Measurements from ENCODE around the gene ABLIM2. TPM values are rescaled to one million over a fixed set of nuclear protein-coding genes. Genes with fewer than 3 reads are reported as not detected.

ABLIM2 gene
- total RNA-seq, 2 donors from 2014 or later: 6.0 to 20.8 TPM

- H3K9me3 ChIP-seq: no peaks in the 10 kb centered on the region
- no peak overlapping the region for H3K27ac ChIP-seq
- no peaks in the 10 kb centered on the region for H3K36me3 ChIP-seq (replicated peaks in 1 of 2; ENCODE audit: insufficient read depth in 1 of 2, low read depth in 2 of 2)
- no peaks in the 10 kb centered on the region for H3K27me3 ChIP-seq
- H3K4me1 ChIP-seq: no peaks in the 10 kb centered on the region
- ATAC-seq (no peak), DNase-seq (no peak)
- no peak overlapping the region for H3K4me3 ChIP-seq
- TF ChIP-seq POLR2A (IDR thresholded peaks at IDR 0.05): no peak
- 78 to 86% methylated on average over 5 to 10 of the region's 10 CpGs for WGBS, 2 donors
- intact Hi-C loops (cut with DNase I): no loop called here
Observed at GRCh38 chr4:8132400-8132799, 26.2 kb downstream of the ABLIM2 start.

DNA sequence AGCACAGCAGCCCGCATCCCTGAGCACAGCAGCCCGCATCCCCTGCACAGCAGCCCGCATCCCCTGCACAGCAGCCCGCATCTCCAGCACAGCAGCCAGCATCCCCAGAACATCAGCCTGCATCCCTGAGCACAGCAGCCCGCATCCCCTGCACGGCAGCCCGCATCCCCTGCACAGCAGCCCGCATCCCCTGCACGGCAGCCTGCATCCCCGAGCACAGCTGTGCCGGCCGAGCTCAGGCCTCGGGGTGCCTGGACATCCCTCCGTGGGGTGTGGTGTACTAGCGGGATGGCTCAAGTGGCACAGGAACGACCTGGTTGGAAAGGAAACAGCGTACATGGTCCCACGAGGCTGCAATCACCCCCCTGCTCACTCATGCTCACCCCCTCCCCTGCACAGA lies 26.8 kb downstream of the ABLIM2 start:
- Histone ChIP-seq H3K4me3 (no peak overlapping the region), H3K27ac (no peak overlapping the region), H3K4me1 (no peaks in the 10 kb centered on the region), H3K36me3 (replicated peaks in 1 of 2; ENCODE audit: insufficient read depth in 1 of 2, low read depth in 2 of 2) (no peaks in the 10 kb centered on the region), H3K27me3 (no peaks in the 10 kb centered on the region), H3K9me3 (no peaks in the 10 kb centered on the region)
- ATAC-seq (no peak), DNase-seq (no peak)
- WGBS, 2 donors: 75 to 77% methylated on average over 13 to 16 of the region's 18 CpGs
- intact Hi-C loops (cut with DNase I): no loop called here
- no peak for TF ChIP-seq POLR2A (IDR thresholded peaks at IDR 0.05)
- TF ChIP-seq, protein P1, sequence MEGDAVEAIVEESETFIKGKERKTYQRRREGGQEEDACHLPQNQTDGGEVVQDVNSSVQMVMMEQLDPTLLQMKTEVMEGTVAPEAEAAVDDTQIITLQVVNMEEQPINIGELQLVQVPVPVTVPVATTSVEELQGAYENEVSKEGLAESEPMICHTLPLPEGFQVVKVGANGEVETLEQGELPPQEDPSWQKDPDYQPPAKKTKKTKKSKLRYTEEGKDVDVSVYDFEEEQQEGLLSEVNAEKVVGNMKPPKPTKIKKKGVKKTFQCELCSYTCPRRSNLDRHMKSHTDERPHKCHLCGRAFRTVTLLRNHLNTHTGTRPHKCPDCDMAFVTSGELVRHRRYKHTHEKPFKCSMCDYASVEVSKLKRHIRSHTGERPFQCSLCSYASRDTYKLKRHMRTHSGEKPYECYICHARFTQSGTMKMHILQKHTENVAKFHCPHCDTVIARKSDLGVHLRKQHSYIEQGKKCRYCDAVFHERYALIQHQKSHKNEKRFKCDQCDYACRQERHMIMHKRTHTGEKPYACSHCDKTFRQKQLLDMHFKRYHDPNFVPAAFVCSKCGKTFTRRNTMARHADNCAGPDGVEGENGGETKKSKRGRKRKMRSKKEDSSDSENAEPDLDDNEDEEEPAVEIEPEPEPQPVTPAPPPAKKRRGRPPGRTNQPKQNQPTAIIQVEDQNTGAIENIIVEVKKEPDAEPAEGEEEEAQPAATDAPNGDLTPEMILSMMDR (IDR thresholded peaks at IDR 0.05): no peak

DNA sequence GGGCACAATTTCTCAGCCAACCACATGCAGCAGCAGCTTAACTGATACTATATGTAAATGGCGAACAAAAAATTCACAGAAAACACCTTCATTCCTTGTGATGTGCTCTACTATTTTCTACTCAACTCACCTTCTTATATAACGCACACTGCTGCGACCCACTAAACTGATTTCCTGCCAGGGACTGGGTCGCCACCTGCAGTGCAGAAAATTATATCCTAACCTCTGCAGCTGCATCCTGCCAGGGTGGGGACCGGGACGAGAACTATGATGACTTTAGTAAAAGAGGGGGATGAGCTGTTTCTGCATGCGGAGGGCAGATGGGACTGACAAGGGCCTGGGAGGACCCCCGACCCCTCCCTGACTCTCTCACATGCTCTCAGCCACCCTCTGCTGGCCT lies 27.4 kb downstream of the ABLIM2 start:
- no peak for ATAC-seq

GRCh38 chr4:8130346-8131066 lies 28.1 kb downstream of the ABLIM2 start:
- no peak overlapping the region for H3K27ac ChIP-seq
- DNase-seq: no peak
- no peaks in the 10 kb centered on the region for H3K4me1 ChIP-seq
- ATAC-seq: no peak
- H3K36me3 ChIP-seq (replicated peaks in 1 of 2; ENCODE audit: insufficient read depth in 1 of 2, low read depth in 2 of 2): no peaks in the 10 kb centered on the region
- no peaks in the 10 kb centered on the region for H3K9me3 ChIP-seq
- 83 to 84% methylated on average over 15 to 18 of the region's 18 CpGs for WGBS, 2 donors
- intact Hi-C loops (cut with DNase I): no loop called here
- H3K27me3 ChIP-seq: no peaks in the 10 kb centered on the region
- no peak overlapping the region for H3K4me3 ChIP-seq
- TF ChIP-seq POLR2A (IDR thresholded peaks at IDR 0.05): no peak
- TF ChIP-seq, protein P1 (IDR thresholded peaks at IDR 0.05): no peak

More for the DNA sequence above, 27.4 kb downstream of the ABLIM2 start:
- intact Hi-C loops (cut with DNase I): no loop called here
- WGBS, 2 donors: 62 to 91% methylated on average over 8 of the region's 8 CpGs
- no peak overlapping the region for H3K4me3 ChIP-seq
- no peaks in the 10 kb centered on the region for H3K36me3 ChIP-seq (replicated peaks in 1 of 2; ENCODE audit: insufficient read depth in 1 of 2, low read depth in 2 of 2)
- H3K4me1 ChIP-seq: no peaks in the 10 kb centered on the region
- H3K27me3 ChIP-seq: no peaks in the 10 kb centered on the region
- TF ChIP-seq POLR2A (IDR thresholded peaks at IDR 0.05): no peak
- TF ChIP-seq, protein P1 (IDR thresholded peaks at IDR 0.05): no peak
- H3K27ac ChIP-seq: no peak overlapping the region
- H3K9me3 ChIP-seq: no peaks in the 10 kb centered on the region
- no peak for DNase-seq

DNA sequence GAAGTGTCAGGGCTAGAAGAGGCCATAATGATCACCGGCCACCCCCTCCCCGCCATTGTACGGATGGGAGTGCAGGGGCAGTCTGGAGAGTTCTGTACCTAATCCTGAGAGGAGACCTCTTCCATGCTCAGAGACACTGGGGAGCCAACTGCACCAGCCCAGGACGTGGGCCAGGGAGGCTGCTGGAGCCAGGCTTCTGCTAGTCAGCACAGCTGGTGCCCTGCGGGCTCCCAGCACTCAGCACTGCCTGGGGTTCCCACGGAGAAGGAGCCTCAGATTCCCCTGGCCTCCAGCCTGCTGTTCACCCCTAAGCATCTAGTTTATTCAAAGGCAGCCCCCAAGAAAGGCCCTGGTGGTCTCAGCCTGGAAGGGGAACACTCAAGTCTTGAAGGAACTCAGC lies 28.8 kb downstream of the ABLIM2 start:
- H3K4me3 ChIP-seq: no peak overlapping the region
- no peak for DNase-seq
- ATAC-seq: no peak
- H3K9me3 ChIP-seq: no peaks in the 10 kb centered on the region
- H3K36me3 ChIP-seq (replicated peaks in 1 of 2; ENCODE audit: insufficient read depth in 1 of 2, low read depth in 2 of 2): no peaks in the 10 kb centered on the region
- H3K27me3 ChIP-seq: no peaks in the 10 kb centered on the region
- no peak overlapping the region for H3K27ac ChIP-seq
- intact Hi-C loops (cut with DNase I): no loop called here
- TF ChIP-seq, protein P1 (IDR thresholded peaks at IDR 0.05): no peak
- TF ChIP-seq POLR2A (IDR thresholded peaks at IDR 0.05): no peak
- no peaks in the 10 kb centered on the region for H3K4me1 ChIP-seq
- 84% methylated on average over 6 of the region's 6 CpGs; no CpG with 5 or more reads in 1 of the 2 donors for WGBS, 2 donors

Measured in body of pancreas (tissue), 4 donors.